VCaP (cell line): ENCODE data around the gene SRCIN1.

Experiments used
- H3K27ac ChIP-seq: fragments of 450-650 bp; 2 replicates; pipeline ENCODE4 v1.5.1; 2017
- TF ChIP-seq, protein P1 (sequence below): fragments of 450-650 bp; conservative IDR thresholded peaks from 2 replicates; pipeline ENCODE4 v1.5.1; 2017; ENCODE audit warnings: mild to moderate bottlenecking, moderate library complexity

Gene SRCIN1

DNA sequence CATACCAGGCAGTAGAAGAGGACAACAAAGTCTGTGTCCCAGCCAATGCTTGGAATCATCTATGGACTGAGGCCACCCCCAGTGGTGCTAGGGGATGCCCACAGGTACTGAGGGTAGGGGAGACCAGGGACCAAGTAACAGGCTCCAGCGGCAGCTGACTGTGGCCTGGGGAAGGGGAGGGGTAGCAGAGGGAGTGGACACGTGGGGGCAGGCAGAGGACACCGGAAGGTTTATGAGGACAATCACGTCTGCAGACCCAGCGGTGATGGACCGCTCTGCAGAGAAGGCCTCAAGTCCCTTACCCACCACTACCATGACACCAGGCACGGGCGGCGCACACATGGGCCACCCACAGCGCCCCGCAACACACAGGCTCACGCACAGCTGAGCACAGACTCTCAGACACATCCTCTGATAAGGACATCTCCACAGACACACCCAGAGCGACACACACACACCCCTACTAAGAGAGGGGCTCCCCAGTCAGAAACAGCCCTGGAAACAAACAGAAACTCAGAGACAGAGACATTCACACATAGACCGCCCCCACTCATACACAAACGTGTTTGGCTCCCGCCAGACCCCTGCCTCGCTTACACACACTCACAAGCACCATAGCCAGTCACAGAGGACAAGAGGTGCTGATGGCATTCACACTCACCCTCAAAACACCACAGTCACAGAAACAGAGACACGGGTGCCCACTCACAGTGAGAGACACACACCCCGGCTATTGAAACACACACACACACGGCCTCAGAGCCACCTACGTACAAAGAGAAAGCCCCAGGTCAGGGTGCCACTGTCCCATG is 35.8 kb downstream of the SRCIN1 start:
- TF ChIP-seq, protein P1, sequence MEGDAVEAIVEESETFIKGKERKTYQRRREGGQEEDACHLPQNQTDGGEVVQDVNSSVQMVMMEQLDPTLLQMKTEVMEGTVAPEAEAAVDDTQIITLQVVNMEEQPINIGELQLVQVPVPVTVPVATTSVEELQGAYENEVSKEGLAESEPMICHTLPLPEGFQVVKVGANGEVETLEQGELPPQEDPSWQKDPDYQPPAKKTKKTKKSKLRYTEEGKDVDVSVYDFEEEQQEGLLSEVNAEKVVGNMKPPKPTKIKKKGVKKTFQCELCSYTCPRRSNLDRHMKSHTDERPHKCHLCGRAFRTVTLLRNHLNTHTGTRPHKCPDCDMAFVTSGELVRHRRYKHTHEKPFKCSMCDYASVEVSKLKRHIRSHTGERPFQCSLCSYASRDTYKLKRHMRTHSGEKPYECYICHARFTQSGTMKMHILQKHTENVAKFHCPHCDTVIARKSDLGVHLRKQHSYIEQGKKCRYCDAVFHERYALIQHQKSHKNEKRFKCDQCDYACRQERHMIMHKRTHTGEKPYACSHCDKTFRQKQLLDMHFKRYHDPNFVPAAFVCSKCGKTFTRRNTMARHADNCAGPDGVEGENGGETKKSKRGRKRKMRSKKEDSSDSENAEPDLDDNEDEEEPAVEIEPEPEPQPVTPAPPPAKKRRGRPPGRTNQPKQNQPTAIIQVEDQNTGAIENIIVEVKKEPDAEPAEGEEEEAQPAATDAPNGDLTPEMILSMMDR, result no peak
- no peak overlapping the region for H3K27ac ChIP-seq

DNA sequence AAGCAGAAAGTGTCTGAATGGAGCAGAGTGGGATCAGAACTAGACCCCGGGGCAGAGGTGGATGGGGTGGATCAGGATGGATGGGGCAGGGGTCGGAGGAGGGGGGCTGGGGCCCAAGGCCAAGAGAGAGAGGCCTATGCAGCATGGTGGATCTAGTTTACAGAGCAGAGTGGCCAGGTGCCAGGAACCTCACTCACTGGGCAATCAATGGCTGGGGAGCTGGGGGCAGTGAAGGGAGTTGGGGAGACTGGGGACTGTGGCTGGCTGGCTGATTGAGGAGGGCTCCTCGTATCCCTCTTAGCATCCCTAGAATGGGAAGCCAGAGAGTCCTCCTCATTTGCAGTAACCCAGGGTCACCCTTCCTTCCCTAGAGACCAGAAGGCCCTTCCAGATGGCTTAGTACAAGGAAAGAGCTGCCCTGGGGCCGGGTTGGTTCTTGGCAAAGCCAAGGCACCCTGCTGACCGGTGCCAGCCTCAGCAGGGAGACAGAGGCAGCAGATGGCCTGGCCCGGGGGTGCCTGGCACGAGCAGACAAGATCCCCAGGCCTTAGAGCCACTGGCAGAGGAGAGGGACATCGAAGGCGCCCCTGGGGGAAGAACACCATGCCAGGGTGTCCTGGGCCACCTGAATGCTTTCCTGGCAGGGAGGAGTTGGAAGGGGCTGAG is 36.8 kb downstream of the SRCIN1 start:
- H3K27ac ChIP-seq, result no peak overlapping the region
- TF ChIP-seq, protein P1, result no peak

DNA sequence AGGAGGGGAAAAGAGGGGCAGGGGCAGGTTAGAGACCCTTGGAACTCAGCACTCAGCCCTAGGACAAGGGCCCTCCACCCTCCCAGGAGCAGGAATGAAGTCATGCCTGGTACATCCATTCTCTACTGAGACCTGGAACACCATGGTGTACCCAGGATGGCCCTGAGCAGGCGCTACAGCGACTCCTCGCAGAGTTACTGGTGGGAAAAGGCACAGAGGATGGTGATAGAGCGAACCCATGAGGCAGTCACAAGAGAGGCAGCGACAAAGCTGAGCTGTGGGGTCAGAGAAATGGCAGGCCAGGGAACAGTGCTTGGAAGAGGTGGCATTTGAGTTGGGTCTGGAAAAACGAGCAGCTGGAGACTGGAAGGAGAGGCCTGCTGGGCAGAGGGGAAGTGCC is 37.5 kb downstream of the SRCIN1 start:
- H3K27ac ChIP-seq, result no peak overlapping the region
- TF ChIP-seq, protein P1, result no peak

DNA sequence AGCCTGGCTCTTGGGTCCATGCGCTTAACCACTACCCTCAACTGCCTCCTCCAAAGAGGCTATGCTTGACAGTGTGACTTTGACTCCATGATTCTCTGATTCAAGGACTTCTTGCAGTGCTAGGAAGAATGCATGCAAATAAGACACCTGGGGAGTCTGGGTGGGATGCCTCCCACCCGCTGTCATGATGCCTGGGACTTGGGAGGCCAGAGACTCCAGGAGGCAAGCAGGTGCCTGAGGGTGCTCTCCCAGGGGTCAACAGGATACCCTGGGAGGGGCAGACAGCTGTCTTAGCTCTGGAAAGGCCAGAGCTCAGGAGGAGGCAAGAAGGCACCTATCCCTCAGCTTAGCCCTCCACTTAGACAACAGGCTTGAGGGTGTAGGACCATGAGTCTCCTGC is 38.4 kb downstream of the SRCIN1 start:
- TF ChIP-seq, protein P1, result no peak
- no peak overlapping the region for H3K27ac ChIP-seq

DNA sequence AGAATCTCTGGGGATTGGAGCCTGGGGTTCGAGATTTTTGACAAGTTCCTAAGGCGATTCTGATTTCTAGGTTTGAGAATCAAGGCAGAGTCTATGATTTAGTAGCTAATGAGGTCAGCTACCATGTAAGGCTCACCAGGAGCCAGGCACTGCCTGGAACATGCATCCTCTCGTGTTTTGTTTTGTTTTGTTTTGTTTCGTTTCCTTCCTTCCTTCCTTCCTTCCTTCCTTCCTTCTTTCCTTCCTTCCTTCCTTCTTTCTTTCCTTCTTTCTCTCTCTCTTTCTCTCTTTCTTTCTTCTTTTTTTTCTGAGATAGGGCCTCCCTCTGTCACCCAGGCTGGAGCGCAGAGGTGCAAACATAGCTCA is 39.1 kb downstream of the SRCIN1 start:
- H3K27ac ChIP-seq, result no peak overlapping the region

DNA sequence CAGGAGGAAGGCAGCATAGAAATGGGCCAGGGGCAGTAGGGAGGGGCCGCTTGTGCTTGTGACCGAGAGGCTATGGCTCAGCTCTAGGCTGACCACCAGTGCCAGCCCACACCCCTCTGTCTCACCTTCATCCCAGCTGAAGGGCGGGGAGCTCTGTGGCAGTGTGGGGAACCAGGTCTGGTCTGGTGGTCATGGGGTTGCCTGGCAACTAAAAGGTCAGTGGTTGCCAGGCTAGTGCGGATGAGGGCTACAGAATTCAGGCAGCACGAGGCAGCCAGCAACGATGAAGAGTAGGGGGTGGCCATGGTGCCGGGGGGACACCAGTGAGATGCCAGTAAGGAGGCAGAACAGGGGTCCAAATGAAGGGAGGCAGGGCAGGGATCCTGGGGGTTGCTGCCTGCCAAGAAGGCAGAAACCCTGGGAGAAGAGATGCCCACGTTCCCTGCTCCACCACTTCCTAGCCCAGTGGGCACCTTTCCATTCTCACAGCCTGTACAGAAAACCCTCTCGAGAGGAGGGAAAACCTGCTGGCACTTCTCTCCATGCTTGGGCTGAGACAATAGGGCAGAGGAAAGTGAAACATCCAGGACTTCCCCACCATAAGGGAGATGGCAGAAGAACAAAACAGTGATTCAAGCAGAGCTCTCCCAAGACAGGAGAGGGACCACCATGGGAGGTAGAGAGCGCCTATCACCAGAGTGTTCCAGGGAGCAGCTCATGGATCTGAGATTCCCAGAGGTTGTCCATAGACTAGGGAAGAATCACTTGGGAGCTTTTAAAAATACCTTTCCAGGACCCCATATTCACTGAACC is 39.7 kb downstream of the SRCIN1 start:
- TF ChIP-seq, protein P1, result no peak
- no peak overlapping the region for H3K27ac ChIP-seq

More for the DNA sequence above, 39.1 kb downstream of the SRCIN1 start:
- TF ChIP-seq, protein P1, result no peak

DNA sequence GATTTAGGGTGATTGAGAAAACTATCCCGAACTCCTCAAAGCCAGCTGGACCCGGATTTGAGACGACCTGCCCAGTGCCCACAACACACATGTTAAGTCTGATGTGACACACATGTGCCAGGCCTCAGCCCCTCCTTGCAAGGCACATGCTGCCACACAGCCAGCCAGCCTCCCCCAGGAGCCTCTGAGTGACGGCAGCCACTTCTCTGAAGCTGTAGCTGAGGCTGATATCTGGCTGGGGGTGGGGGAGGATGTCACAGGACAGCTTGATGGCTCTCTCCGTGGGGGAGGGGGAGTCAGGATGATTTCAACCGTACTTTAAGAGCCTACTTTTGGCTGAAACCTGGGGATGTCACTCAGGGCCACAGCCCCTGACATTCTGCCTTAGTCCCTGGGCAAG is 40.9 kb downstream of the SRCIN1 start:
- H3K27ac ChIP-seq, result no peak overlapping the region
- TF ChIP-seq, protein P1, result no peak
